GM18511 (cell line): ENCODE measurements around the gene KCNIP3.

Experiments
- ATAC-seq: cut with Tn5 transposase; IDR thresholded peaks from one replicate; pipeline ENCODE4 v1.9.1; 2021; ENCODE audit warnings: mild to moderate bottlenecking, moderate library complexity; ENCODE audit not compliant: unreplicated experiment

The KCNIP3 gene

GRCh38 chr2:95274291-95275150, 22.6 kb upstream of the KCNIP3 start, which contains the start of gene PROM2:
Gene PROM2 (plus strand): TSS chr2:95274449. CDS start chr2:95274586, 137 bp downstream.
- ATAC-seq: no peak

- ATAC-seq: no peak
Measured at GRCh38 chr2:95275151-95275515, 22.0 kb upstream of the KCNIP3 start.

GRCh38 chr2:95275601-95276243, 21.4 kb upstream of the KCNIP3 start:
- ATAC-seq: no peak

- no peak for ATAC-seq
Measured at GRCh38 chr2:95276244-95276887, 20.8 kb upstream of the KCNIP3 start.

- ATAC-seq: no peak
Measured at GRCh38 chr2:95276888-95277245, 20.3 kb upstream of the KCNIP3 start.

- ATAC-seq: no peak
Measured at GRCh38 chr2:95277246-95277906, 19.8 kb upstream of the KCNIP3 start.

- no peak for ATAC-seq
Measured at GRCh38 chr2:95278051-95278471, 19.1 kb upstream of the KCNIP3 start.

- no peak for ATAC-seq
Measured at GRCh38 chr2:95278637-95279225, 18.4 kb upstream of the KCNIP3 start.

- ATAC-seq: no peak
Measured at GRCh38 chr2:95279435-95280035, 17.6 kb upstream of the KCNIP3 start.

GRCh38 chr2:95281071-95281470, 16.1 kb upstream of the KCNIP3 start:
- no peak for ATAC-seq

GRCh38 chr2:95281786-95282185, 15.4 kb upstream of the KCNIP3 start:
- no peak for ATAC-seq

GRCh38 chr2:95282458-95282857, 14.7 kb upstream of the KCNIP3 start:
- ATAC-seq: no peak

- ATAC-seq: no peak
Measured at GRCh38 chr2:95283562-95283961, 13.6 kb upstream of the KCNIP3 start.

GRCh38 chr2:95284886-95285541, 12.1 kb upstream of the KCNIP3 start:
- no peak for ATAC-seq

- ATAC-seq: no peak
Measured at GRCh38 chr2:95285542-95285932, 11.6 kb upstream of the KCNIP3 start.

- ATAC-seq: no peak
Measured at GRCh38 chr2:95287336-95287735, 9.8 kb upstream of the KCNIP3 start.

- ATAC-seq: no peak
Measured at GRCh38 chr2:95287806-95288205, 9.3 kb upstream of the KCNIP3 start.

GRCh38 chr2:95289253-95289652, 7.9 kb upstream of the KCNIP3 start:
- ATAC-seq: no peak

- no peak for ATAC-seq
Measured at GRCh38 chr2:95291222-95291621, 5.9 kb upstream of the KCNIP3 start.

- no peak for ATAC-seq
Measured at GRCh38 chr2:95292623-95293260, 4.4 kb upstream of the KCNIP3 start.
